Esophagus mucosa (tissue), 1 donor: ENCODE results near the gene PRR35. TPM values are rescaled to one million over a fixed set of nuclear protein-coding genes. Genes with fewer than 3 reads are reported as not detected.

Source experiments
- ATAC-seq: fragments of 200-7000 bp; cut with Tn5 transposase; one replicate; pipeline ENCODE4 v1.9.1; 2020
- total RNA-seq: library from RNA; stranded (reverse); gene quantifications from one replicate; pipeline ENCODE4 v1.2.4, GENCODE V29; 2023
- donor health status: DM: yes; HTN: yes; CAD: no.

Gene PRR35
- total RNA-seq, 1 donor from 2014 or later: not detected

- ATAC-seq: no peak
Observed at GRCh38 chr16:582218-582613, 22.0 kb downstream of the PRR35 start.

- no peak for ATAC-seq
Observed at GRCh38 chr16:582614-583331, 22.6 kb downstream of the PRR35 start.

DNA sequence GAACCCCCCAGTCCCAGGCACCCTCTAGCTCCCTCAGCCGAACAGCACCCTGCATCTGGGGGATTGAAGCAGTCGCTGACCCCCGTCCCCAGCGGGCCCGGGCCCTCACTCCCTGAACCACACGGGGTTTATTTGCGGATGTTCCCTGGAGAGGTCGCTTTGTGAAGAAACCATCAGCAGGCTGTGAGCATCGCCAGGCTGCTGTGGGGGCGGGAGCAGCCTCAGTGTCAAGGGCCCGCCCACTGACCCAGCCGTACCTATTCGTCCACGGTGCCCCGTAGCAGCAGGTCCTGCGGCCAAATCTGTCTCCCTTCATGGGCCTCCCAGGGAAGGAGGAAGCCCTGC lies 23.2 kb downstream of the PRR35 start:
- no peak for ATAC-seq

GRCh38 chr16:583815-584591 lies 23.8 kb downstream of the PRR35 start:
- ATAC-seq: no peak

DNA sequence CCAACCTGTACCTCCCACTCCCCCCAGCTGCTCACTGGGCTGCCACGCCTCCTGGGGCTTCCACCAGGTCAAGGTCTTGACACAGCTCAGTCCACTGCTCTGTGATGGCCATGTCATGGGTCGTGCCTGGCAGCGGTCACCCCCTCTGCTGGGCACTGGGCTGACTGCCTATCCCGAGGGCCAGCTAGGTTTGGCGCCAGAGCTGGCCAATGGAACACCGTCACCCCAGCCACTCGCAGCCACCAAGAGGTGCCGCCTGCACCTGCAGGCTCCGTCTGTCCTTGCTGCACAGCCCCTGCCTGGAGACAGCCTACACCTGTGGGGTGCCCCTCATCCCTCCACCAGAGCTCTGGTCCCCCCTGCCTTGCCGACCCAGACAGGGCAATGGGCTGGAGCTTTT lies 25.2 kb downstream of the PRR35 start:
- no peak for ATAC-seq

GRCh38 chr16:586047-586644 lies 26.0 kb downstream of the PRR35 start:
- ATAC-seq: no peak

DNA sequence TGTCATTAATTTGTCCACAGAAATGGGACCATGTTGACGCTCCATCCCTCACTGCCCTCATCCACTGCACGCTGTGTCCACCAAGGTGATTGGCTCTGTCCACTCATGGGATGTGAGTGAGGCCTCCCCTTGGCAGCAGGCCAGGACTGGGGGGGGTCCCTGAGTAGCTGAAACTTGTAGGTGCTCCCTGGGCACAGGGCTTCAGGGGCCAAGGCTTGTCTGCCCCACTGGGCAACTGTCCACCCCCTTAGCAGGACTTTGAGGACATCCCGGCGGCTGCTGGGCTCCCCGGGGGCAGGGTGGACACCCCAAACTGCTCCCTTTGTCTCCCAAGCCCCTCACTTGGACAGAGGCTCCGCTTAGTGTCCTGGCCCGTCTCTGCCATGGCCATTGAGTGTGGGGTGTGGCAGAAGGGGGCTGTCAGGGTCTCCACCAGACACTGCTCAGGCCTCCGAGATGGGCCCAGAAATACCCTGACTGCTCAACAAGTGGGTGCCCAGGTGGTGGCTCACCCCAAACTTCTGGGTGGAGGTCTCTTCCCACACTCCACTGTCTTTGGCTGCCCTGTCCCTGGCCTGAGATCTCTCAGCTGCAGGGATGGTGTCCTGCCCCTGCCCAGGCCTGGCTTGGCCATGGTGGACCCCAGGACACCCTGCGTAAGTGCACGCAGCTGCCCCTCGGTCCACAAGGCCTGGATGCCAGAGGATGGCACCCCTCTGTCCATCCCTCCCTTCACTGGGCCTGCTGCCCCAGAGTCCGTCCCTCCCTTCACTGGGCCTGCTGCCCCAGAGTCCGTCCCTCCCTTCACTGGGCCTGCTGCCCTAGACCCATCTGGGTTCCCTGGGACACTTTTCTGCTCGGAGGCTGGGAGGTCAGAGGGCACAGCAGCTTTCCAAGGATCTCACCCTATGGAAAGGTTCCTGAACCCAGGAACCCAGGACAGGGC lies 26.7 kb downstream of the PRR35 start:
- no peak for ATAC-seq

DNA sequence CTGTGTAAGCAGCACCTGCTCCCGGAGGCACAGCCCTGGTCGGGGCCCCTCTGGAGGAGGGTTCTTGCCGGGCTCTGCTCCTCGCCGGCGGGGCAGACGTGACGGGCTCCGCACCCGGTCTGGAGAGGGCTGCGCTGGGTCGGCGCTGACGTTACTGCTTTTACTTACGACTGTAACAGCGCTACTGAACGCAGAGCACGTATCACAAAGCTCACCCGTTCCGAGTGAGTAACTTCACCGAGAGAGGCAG lies 28.4 kb downstream of the PRR35 start:
- ATAC-seq: peak; percentile 1

DNA sequence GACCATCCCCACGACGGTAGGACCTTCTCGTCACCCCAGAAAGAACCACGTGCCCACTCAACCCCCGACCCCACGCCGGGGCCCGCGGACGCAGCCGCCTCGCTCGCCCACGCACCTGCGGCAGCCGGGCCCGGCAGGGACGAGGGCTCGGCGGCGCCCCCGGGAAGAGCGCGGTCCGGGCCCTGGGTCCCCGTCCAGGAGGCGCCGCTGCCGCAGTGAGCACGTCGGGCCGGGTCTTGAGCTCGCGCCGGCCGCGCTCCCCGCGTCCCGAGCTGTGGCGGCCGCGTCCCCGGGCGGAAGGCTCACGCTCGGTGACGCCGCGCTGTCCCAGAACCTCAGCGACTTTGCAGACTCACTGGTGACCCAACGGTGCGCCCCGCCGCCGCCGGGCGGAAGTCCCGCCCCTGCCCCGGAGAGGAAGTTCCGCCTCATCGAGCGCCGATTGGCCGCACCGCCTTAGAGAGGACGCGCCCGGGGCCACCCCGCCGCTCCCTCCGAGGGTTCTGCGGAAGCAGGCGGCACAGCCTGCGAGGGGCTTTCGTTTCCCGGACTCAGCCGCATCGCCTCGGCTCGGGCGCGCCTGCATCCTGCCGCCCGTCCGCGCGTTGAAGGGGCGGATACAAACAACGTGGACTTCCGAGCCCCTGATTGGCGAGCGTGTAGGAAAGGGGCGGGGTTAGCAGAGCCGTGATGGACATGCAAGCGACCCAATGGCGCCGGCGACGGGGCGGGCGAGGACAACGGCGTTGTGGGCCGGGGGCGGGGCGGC lies 28.9 kb downstream of the PRR35 start:
- peak; percentile 71 for ATAC-seq

DNA sequence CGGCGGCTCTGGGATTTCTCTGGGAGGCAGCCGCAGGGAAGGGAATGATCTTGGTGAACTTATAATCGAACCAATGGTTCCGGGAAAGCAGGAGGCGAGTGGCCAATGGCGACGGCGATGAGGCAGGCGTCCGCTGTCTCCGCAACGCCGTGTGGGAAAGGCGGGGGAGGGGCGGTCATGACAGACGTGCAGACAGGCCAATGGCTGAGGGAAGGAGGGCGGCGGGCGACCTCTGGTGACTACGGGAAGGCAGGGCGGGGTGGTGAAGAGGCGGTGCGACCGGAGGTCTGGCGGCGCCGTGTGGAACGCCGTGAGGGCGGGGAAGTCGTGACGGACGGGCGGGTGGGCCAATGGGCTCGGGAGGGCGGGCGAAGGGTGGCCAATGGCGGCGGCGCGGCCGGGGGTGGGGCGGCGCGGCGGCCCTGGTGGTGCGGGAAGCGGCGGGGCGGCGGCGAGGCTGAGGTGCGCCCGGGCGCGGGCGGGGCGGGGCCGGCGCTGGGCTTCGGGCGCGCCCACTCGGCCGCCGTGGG lies 29.5 kb downstream of the PRR35 start, which contains the start of gene RAB40C:
Gene RAB40C, plus strand, starts transcription at position 409 of the 530 bp plus-strand sequence. CDS start 226 bp downstream, outside the sequence.
- peak; percentile 83 for ATAC-seq

DNA sequence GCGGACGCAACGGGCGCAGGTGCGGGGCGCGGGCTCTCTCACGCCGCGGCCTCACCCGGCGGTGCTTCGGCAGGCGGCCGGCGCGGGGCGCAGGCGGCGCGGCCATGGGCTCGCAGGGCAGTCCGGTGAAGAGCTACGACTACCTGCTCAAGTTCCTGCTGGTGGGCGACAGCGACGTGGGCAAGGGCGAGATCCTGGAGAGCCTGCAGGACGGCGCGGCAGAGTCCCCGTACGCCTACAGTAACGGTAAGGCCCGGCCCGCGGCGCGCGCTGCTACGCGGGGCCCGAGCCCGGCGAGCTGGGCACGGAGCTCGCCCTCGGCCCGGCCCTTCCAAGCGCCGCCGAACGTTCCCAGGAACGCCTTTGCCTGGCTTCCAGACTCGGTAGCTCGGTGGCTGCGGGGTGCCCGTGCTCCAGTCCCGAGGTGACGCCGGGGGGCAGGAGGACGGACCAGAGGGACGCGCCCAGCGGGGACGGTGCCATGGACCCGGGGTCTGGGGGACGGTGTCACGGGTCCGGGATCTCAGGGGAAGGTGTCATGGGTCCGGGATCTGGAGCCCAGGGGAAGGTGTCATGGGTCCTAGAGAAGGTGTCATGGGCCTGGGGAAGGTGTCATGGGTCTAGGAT lies 30.1 kb downstream of the PRR35 start:
- ATAC-seq: no peak

DNA sequence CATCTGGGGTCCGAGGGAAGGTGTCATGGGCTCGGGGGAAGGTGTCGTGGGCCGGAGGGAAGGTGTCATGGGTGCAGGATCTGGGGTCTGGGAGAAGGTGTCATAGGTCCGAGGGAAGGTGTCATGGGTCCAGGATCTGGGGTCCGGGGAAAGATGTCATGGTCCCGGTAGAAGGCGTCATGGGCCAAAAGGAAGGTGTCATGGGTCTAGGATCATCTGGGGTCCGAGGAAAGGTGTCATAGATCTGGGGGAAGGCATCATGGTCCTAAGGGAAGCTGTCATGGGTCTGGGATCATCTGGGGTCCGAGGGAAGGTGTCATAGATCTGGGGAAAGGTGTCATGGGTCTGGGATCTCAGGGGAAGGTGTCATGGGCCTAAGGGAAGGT lies 30.6 kb downstream of the PRR35 start:
- no peak for ATAC-seq

GRCh38 chr16:591231-591630 lies 31.0 kb downstream of the PRR35 start:
- no peak for ATAC-seq

DNA sequence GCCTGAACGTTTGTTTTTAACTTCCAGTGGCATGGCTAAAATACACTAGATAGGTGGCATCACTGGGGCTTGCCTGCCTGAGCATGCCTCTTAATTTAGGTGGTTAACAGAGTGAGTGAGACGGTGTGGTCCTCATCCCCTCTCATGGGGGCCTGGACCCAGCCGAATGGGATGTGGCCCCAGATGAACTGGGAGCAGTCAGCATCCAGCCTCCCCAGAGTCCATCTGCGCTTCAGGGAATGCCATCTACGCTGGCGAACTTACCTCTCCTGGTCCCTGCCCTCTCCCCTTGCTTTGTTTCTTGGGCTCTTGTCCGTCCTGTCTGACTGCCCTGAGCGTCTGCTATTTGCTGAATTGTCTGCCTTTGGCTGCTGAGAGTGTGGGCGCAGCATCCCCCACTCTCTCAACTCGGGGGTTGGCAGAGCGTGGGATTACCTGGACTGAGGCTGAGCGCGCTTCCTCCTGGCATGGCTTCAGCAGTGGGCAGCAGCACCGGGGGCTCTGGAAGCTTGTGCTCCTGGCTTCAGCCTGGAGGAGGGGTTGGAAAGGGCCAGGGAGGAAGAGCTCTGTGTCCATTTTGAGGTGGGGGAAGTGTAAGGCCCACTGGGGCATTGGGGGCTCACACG lies 31.8 kb downstream of the PRR35 start:
- ATAC-seq: no peak

DNA sequence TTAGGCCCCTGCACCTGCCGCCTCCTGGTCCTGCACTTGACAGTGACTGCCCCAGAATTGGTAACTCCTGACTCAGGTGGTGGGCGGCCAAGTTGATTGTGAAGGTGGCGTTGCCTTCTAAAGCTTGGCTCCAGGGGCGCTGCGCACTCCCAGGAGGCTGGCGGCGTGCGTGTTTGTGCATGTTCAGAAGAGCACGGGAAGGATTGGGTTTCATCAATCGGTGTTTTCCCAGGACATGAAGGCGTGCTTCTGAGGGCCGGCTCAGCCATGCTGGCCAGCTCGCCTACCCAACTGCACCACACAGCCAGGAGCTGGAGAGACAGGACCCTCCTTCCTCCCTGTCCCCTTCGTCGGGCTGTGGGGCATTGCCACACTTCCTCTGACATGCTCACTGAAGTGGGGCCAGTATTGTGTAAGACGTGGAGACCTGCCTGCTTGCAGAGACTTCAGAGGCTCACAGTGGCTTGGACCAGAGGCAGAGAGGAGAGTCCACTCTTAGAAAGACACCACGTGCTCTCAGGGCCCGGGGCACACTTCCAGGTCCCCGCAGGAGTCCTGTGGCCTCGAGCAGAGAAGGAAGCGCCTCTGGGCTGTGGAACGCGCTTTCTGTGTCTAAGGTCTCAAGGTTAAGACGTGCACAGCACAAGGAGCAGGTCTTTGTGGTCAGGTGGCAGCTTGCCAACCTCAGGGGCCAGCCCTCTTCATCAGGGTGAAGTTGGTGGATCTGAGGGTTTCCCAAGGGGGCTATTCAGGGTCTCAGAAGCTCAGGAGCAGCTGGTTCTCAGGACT lies 32.5 kb downstream of the PRR35 start:
- ATAC-seq: peak; percentile 28

DNA sequence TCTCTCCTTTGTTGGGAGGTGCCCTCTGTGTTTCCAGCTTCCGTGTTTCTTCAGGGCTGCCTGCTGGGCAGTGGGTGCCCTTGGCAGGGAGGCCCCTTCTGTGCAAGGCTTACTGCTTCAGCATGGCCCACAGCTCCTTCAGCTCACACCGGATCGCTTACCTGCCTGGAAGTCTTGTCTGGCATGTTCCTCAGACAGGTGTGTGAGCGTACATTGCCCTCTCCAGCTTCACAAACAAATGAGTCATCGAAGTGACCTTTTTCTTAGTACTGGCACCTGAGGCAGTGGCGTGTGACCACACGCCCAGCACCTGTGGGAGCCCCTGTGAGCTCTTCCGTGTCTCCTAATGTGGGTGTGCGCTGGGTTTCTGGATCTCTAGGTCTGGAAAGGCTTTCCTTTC lies 33.2 kb downstream of the PRR35 start:
- peak; percentile 55 for ATAC-seq

DNA sequence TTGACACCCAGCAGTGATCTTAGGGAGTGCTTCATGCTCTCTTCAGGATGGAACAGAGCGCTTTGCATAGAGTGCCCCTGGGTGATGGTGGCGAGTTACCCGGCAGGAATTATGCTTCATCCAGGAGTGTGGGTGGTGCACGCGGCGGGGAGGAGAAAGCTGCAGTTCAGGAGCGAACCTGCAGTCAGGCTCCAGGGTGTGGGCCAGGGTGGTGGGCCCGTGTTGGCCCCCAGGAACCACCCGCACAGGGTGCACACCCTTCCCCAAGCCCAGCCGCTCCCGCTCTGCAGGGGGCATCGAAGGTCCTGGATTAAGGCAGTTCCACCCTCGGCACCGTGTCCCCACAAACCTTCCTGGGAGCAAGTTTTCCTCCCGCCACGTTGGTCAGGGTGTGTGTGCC lies 33.6 kb downstream of the PRR35 start:
- no peak for ATAC-seq

DNA sequence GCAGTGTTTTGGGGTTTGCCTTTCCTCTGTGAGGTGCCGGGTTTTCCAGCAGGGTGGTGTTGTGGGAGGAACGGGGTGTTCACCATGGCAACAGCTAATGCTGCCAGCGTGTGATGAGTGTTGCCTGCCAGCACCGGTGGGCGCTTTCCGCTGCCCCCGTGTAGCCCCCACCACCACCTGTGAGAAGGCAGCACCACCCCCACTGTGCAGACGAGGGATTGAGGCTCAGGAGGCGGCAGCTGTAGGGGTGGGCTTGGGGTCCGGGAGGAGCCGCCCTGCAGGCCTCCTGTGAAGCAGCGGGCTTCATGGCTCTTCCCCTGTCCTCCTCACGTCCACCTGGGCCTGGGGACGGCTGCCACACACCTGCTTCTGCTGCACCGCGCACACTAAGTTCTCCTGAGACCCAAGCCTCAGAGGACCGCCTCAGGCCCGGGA lies 34.9 kb downstream of the PRR35 start:
- no peak for ATAC-seq

DNA sequence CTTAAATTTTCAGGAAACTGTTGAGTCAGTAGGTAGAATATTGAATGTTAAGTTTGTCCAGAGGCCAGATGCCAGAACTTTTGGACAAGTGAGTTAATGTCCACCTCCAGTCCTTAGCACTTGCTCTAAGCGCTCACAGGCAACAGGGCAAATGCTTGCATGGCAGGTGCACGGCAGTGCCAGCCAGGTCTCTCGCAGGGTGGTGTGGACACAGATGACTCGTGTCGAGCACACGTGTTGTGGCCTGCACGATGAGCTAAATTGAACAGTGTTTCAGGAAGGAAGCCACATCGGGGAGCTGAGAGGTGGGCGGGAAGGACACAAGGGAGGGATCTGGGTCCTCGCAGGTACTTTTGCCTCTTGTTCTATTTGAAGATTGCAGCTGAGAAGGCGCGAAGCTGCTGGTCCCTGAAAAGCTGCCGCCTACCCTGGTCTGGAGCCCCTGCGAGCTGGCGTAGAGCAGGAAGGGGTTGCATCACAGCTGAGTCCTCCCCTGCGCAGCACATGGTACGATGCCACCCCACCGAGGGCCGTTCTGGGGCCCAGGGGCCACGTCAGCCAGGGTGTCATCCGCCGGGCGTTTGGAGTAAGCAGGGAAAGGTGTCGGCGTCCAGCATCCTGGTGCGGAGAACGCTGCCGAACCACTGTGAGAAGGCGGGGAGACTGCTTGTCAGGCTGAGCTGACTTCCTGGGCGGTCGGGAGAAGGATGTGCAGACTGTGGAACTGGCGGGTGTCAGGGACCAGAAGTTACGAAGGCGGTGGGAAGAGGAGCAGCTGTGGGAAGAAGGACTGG lies 35.9 kb downstream of the PRR35 start:
- ATAC-seq: peak; percentile 13
